GM18517 (cell line): Measurements from ENCODE around the gene ITPR1.

Source experiments
- ATAC-seq: cut with Tn5 transposase; IDR thresholded peaks from one replicate; pipeline ENCODE4 v1.9.1; 2021; ENCODE audit warnings: mild to moderate bottlenecking, moderate library complexity; ENCODE audit not compliant: unreplicated experiment

ITPR1 gene

GRCh38 chr3:4564928-4565586 is 71.9 kb downstream of the ITPR1 start:
- ATAC-seq, result no peak

DNA sequence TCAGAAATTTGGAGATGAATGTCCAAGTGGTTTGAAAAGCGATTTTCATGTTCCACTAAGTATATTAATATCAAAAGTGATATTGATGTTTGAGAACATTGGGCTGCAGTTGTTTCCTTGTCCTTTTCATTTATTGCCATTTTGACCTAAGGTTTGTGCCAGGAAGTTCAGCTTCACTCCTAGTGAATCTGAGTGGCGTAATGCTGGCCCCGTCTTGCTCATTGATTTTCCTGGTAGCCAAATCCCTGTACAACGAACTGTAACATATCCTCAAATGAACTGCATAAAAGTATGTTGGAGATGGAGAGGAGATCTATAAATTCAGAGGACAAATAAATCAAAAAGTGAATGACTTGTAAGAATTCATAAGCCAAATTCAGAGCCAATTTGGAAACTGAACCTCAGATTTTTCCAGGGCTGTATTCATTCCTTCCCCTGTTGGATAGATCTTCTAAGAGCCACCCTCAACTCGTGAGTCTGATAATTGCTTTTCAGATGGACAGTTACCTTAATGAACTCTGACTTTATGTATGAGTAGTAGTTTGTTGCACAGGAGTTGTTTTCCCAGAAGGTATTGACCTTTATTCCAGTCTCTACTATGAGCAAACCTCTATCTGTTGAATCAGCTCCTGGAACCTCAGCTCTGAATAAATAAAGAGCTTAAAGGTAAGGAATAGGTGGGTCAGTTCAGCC is 72.8 kb downstream of the ITPR1 start:
- no peak for ATAC-seq

GRCh38 chr3:4568841-4569240 is 75.7 kb downstream of the ITPR1 start:
- no peak for ATAC-seq

GRCh38 chr3:4570840-4571621 is 77.9 kb downstream of the ITPR1 start:
- ATAC-seq, result no peak

DNA sequence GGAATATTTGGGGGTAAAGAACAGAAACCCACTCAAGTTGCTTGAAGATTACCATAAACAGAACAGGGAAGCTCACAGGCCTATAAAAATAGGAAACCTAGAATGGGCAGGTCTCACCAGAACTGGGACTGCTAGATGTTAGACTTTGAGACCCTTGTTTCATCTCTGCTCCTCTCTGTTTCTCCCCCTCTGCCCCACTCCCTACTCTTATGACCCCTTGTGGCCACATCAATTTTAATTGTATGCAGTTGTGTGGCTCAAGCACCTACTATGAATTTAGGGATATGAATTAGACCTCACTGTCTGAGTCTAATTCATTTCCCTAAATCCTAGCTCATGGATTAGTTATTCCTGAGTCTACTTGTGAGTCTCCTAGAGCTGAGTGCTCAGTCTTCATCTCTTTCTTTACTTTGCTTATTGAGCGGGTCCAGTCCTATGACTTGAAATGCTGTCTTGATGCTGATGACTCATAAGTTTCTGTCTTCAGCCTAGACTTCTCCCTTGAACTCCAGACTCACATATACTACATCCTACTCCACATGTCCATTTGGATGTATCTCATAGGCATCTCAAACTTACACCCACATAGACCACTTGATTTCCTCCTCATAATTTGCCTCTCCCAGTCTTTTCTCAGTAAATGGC is 78.7 kb downstream of the ITPR1 start:
- no peak for ATAC-seq

- ATAC-seq, result no peak
These were observed 80.0 kb downstream of the ITPR1 start for GRCh38 chr3:4573153-4573552.

DNA sequence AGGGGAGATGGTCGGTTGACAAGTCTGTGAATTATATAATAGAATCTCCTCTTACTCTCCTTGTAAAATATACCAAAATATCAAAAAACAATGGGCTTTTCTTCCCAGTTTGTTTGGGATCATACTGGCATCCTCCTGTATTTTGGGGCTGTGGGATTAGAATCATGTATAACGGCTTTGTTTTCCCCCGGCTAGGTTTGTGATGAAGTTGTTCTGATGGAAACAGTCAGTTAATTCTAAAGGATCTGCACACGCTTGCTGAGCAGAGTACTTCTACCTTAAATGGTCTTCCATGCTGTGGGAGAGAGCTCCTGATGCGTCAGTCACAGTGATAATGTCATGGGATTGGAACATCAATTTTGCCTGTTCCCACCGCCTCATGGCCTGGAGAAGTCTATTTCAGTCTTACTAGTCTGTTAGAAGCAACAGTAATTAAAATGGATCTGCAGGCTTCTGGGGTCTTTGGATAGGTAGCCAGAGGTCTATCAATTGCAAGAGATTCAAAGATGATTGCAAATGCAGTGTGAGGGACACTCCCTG is 81.3 kb downstream of the ITPR1 start:
- ATAC-seq, result no peak

DNA sequence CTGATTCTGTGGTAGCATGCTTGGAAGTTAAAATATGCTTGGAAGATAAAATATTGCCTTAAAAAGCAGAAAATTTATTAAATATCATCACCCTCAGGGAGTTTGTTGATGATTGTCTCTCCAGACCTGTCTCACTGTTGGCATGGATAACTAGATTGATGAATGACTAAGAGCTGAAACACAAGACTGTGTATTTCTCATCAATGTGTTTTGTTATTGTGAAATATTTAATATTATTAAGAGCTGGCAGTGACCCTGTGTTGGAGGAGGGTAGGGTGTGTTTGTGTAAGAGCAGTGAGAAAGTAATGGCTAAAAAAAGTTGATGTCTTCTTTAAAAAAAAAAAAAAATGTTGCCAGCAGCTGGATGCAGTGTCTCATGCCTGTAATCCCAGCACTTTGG is 82.2 kb downstream of the ITPR1 start:
- no peak for ATAC-seq

DNA sequence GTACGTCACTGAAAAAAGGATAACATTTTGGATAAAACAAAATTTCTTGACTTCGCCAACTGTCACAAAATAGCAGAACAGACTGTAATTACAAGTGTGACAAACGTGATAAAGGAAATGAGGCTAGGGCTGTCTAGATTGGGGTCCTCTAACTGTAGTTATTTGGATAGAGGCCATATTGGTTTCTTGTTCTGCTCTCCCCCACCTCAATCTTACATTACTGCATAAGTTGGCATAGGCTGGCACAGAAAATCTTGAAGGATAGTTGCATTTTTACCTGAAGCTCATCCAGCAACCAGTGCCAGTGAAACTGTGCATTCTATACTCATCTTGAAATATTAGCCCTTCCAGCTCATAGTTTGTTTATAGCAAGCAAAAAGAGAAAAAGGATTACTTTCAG is 84.6 kb downstream of the ITPR1 start:
- no peak for ATAC-seq

DNA sequence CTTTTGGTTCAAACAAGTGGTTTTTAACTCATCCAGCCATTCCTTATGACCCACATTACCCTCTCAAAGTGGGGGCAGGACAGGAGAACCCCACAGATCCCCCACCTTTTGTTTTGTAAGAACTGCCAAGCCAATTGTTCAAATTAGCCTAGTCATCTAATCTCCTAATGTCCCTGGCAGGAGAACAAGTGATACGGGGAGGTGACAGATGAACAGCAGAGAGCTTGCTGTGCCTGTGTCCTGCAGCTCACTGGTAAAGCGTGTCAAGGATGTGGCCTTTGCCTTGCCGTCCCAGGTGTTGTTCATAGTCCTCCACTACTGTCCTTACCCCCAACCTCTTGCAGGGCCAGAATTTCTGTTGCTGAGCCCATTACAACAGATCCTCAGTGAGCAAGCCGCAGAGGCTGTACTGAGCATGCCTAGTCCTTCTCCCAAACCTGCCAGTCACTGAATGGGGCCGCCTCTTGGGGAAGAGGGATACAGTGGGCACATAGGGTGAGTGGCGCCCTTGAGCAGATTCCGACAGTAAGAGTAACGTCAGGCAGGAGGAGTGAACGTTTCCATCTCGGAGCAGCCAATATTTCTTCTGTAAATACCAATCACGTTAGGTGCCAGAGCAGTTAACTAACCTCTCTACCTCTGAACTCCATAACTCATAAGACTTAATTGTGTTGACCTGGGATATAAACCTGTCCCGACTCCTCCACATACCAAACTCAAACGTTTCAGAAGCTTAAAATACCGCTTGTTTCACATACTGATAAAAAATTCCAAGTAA is 87.4 kb downstream of the ITPR1 start:
- no peak for ATAC-seq

GRCh38 chr3:4581124-4581424 is 87.9 kb downstream of the ITPR1 start:
- no peak for ATAC-seq

GRCh38 chr3:4581498-4581897 is 88.3 kb downstream of the ITPR1 start:
- no peak for ATAC-seq

GRCh38 chr3:4581920-4582611 is 88.9 kb downstream of the ITPR1 start:
- no peak for ATAC-seq

- no peak for ATAC-seq
These were observed 89.5 kb downstream of the ITPR1 start for GRCh38 chr3:4582624-4583023.

DNA sequence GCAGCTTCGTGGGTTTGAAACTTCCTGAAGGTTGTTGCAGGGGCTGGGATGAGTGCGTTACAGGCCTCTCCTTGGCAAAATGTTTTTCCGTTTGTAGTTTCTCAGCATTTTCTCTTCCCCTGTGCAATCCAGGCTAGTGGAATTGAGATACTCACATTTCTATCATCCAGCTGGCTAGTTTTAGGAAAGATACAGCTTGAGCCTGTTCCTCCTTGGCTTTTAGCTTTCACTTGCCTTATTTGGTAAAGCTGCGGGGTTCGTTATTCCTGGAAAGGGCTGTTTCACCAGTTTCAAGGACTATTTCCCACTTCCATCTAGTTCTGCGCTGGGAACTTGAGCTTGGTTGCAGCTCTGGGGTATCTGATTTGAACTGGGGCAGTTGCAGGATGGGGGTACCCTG is 90.3 kb downstream of the ITPR1 start:
- ATAC-seq, result no peak

GRCh38 chr3:4584456-4585249 is 91.5 kb downstream of the ITPR1 start:
- peak; percentile 45 for ATAC-seq

DNA sequence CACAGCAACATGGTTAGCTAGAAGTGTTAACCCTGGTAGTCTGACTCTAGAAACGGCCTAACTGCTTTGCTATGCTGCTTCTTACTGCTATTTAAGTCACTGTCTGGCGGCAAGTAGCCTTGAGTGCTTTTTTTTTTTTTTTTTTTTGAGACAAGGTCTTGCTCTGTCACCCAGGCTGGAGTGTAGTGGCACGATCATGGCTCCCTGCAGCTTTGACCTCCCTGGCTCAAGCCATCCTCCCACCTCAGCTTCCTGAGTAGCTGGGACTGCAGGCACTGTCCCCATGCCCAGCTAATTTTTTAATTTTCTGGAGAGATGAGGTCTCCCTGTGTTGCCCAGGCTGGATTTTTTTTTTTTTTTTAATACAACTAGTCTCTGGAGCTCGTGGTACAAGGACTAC is 93.2 kb downstream of the ITPR1 start:
- ATAC-seq, result no peak

- no peak for ATAC-seq
These were observed 94.1 kb downstream of the ITPR1 start for GRCh38 chr3:4587061-4587837.

GRCh38 chr3:4587838-4588105 is 94.6 kb downstream of the ITPR1 start:
- ATAC-seq, result no peak
